ENCODE results near the gene RNF180. TPM values are rescaled to one million over a fixed set of nuclear protein-coding genes. Genes with fewer than 3 reads are reported as not detected.
A peak's percentile ranks its signal among the peaks of the same experiment; 100 is the strongest.

RNF180 gene
- total RNA-seq, 1 experiment from 2014 or later = 5.4 TPM

- ATAC-seq (peak; percentile 41), DNase-seq (peak; percentile 34)
- no peaks in the 10 kb centered on the region for H3F3A ChIP-seq (ENCODE audit: low read length, unreplicated experiment)
- H3K27me3 ChIP-seq (ENCODE audit: low read length) = no peaks in the 10 kb centered on the region
- intact Hi-C loops (cut with micrococcal nuclease) = no loop called here
- BruUV-seq (replicated peaks) = TSS peak; percentile 56
- peaks cover 18% of the 10 kb centered on the region for H3K79me2 ChIP-seq (ENCODE audit: low read length)
- TF ChIP-seq, protein P1, sequence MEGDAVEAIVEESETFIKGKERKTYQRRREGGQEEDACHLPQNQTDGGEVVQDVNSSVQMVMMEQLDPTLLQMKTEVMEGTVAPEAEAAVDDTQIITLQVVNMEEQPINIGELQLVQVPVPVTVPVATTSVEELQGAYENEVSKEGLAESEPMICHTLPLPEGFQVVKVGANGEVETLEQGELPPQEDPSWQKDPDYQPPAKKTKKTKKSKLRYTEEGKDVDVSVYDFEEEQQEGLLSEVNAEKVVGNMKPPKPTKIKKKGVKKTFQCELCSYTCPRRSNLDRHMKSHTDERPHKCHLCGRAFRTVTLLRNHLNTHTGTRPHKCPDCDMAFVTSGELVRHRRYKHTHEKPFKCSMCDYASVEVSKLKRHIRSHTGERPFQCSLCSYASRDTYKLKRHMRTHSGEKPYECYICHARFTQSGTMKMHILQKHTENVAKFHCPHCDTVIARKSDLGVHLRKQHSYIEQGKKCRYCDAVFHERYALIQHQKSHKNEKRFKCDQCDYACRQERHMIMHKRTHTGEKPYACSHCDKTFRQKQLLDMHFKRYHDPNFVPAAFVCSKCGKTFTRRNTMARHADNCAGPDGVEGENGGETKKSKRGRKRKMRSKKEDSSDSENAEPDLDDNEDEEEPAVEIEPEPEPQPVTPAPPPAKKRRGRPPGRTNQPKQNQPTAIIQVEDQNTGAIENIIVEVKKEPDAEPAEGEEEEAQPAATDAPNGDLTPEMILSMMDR (conservative IDR thresholded peaks at IDR 0.05; ENCODE audit: low read depth, low read length) = no peak
- TF ChIP-seq EZH2phosphoT487 (IDR thresholded peaks at IDR 0.05; ENCODE audit: borderline replicate concordance, low read length) (no peak), EZH2 (IDR thresholded peaks at IDR 0.05; ENCODE audit: low read length, unreplicated experiment) (no peak)
- no peaks in the 10 kb centered on the region for H3K36me3 ChIP-seq (ENCODE audit: low read depth, low read length)
- no peaks in the 10 kb centered on the region for H4K20me1 ChIP-seq (ENCODE audit: low read length)
- H3K4me1 ChIP-seq (ENCODE audit: insufficient read depth, low read length) = peaks cover 28% of the 10 kb centered on the region
- no peaks in the 10 kb centered on the region for H3K9me2 ChIP-seq (replicated peaks; ENCODE audit: low read length)
- CTCF ChIA-PET = no interaction called here
- peak overlapping the region; percentile 90 for H3K4me3 ChIP-seq (ENCODE audit: low read length)
- H3K27ac ChIP-seq (ENCODE audit: low read length) = peak overlapping the region; percentile 16
- H3K9ac ChIP-seq (ENCODE audit: low read length) = peak overlapping the region; percentile 78
- no peaks in the 10 kb centered on the region for H3K9me3 ChIP-seq (ENCODE audit: low read length)
- POLR2A ChIA-PET (ENCODE audit: unreplicated experiment) = no interaction called here
- H3K4me2 ChIP-seq (ENCODE audit: low read length) = peak overlapping the region; percentile 87
- peak overlapping the region; percentile 93 for H2AFZ ChIP-seq (ENCODE audit: low read length)
Measured at GRCh38 chr5:64166201-64166959, 737 bp downstream of the RNF180 start.

- Histone ChIP-seq H3K79me2 (ENCODE audit: low read length) (no peaks in the 10 kb centered on the region), H3K9me2 (replicated peaks; ENCODE audit: low read length) (no peaks in the 10 kb centered on the region), H4K20me1 (ENCODE audit: low read length) (no peaks in the 10 kb centered on the region), H3K9ac (ENCODE audit: low read length) (no peak overlapping the region), H3K27ac (ENCODE audit: low read length) (no peak overlapping the region), H3K36me3 (ENCODE audit: low read depth, low read length) (no peaks in the 10 kb centered on the region), H3K4me2 (ENCODE audit: low read length) (no peak overlapping the region), H3K9me3 (ENCODE audit: low read length) (no peaks in the 10 kb centered on the region), H3F3A (ENCODE audit: low read length, unreplicated experiment) (no peaks in the 10 kb centered on the region), H3K4me1 (ENCODE audit: insufficient read depth, low read length) (no peaks in the 10 kb centered on the region), H3K27me3 (ENCODE audit: low read length) (no peaks in the 10 kb centered on the region), H3K4me3 (ENCODE audit: low read length) (no peak overlapping the region), H2AFZ (ENCODE audit: low read length) (no peak overlapping the region)
- POLR2A ChIA-PET (ENCODE audit: unreplicated experiment) = no interaction called here
- CTCF ChIA-PET = no interaction called here
- no peak for DNase-seq
- no TSS peak for BruUV-seq (replicated peaks)
- intact Hi-C loops (cut with micrococcal nuclease) = no loop called here
- ATAC-seq = no peak
- TF ChIP-seq, protein P1 (conservative IDR thresholded peaks at IDR 0.05; ENCODE audit: low read depth, low read length) = no peak
- TF ChIP-seq EZH2 (IDR thresholded peaks at IDR 0.05; ENCODE audit: low read length, unreplicated experiment) = no peak
- no peak for TF ChIP-seq EZH2phosphoT487 (IDR thresholded peaks at IDR 0.05; ENCODE audit: borderline replicate concordance, low read length)
Measured at GRCh38 chr5:64176301-64176700, 10.7 kb downstream of the RNF180 start.

DNA sequence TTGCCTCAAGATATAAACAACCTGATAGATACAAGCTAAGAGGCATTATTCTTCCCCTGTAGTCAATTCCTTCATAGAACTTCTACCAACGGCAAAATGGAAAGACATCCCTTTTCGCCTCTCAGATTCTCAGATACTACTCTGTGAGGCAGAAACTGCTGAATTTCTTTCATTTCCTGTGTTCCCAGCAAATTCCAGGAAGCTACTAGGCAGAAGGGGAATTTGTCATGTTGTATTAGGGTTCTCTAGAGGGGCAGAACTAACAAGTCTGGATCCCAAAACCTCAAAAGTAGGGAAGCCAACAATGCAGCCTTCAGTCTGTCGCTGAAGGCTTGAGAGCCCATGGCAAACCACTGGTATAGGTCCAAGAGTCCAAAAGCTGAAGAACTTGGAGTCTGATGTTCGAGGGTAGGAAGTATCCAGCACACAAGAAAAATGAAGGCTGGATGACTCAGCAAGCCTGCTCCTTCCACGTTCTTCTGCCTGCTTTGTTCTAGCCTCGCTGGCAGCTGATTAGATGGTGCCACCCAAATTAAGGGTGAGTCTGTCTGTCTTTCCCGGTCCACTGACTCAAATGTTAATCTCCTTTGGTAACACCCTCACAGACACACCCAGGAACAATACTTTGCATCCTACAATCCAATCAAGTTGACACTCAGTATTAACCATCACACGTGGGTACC is 15.2 kb downstream of the RNF180 start:
- BruUV-seq (replicated peaks) = no TSS peak
- TF ChIP-seq EZH2phosphoT487 (IDR thresholded peaks at IDR 0.05; ENCODE audit: borderline replicate concordance, low read length) = no peak
- TF ChIP-seq, protein P1 (conservative IDR thresholded peaks at IDR 0.05; ENCODE audit: low read depth, low read length) = no peak
- no peak for TF ChIP-seq EZH2 (IDR thresholded peaks at IDR 0.05; ENCODE audit: low read length, unreplicated experiment)
- Histone ChIP-seq H4K20me1 (ENCODE audit: low read length) (no peaks in the 10 kb centered on the region), H3K79me2 (ENCODE audit: low read length) (no peaks in the 10 kb centered on the region), H3K27me3 (ENCODE audit: low read length) (no peaks in the 10 kb centered on the region), H3K9ac (ENCODE audit: low read length) (no peak overlapping the region), H3K9me3 (ENCODE audit: low read length) (no peaks in the 10 kb centered on the region), H3K4me3 (ENCODE audit: low read length) (no peak overlapping the region), H3K9me2 (replicated peaks; ENCODE audit: low read length) (no peaks in the 10 kb centered on the region), H3K36me3 (ENCODE audit: low read depth, low read length) (no peaks in the 10 kb centered on the region), H3K4me1 (ENCODE audit: insufficient read depth, low read length) (no peaks in the 10 kb centered on the region), H3K4me2 (ENCODE audit: low read length) (no peak overlapping the region), H3F3A (ENCODE audit: low read length, unreplicated experiment) (no peaks in the 10 kb centered on the region), H2AFZ (ENCODE audit: low read length) (no peak overlapping the region), H3K27ac (ENCODE audit: low read length) (no peak overlapping the region)
- ChIA-PET CTCF (no interaction called here), POLR2A (ENCODE audit: unreplicated experiment) (no interaction called here)
- DNase-seq (no peak), ATAC-seq (no peak)
- intact Hi-C loops (cut with micrococcal nuclease) = no loop called here

All from PC-3 (cell line).